HCT116 (cell line): ENCODE data around the gene ZNF486. TPM values are rescaled to one million over a fixed set of nuclear protein-coding genes. Genes with fewer than 3 reads are reported as not detected.

Experiments
- ATAC-seq: fragments of 200-7000 bp; cut with Tn5 transposase; 2 replicates; pipeline ENCODE4 v1.9.1; 2020; ENCODE audit warnings: mild to moderate bottlenecking, moderate library complexity
- BruUV-seq: library from RNA; stranded (reverse); fragments of 400-500 nt; replicated peaks from 2 replicates; lab custom pipeline; 2021; lab: Mats Ljungman, UMichigan
- CTCF ChIA-PET: fragments of 300-600 bp; sonication (Branson Sonifier 250); formaldehyde crosslinking; loops from one replicate; lab custom pipeline; 2021; ENCODE audit warnings: antibody characterized with exemption; lab: Charles Lee
- POLR2A ChIA-PET: fragments of 300-600, 350-600 bp; sonication (Branson Sonifier 250); formaldehyde crosslinking; loops from one replicate; lab custom pipeline; 2021; ENCODE audit warnings: antibody characterized with exemption; lab: Charles Lee
- RAD21 ChIA-PET, 2 experiments: fragments of 300-600 bp; sonication (Branson Sonifier 250); formaldehyde crosslinking; loops; one replicate each; lab custom pipeline; 2023; ENCODE audit warnings: low total read pairs in 2 of 2; ENCODE audit not compliant: uncharacterized antibody in 2 of 2, unreplicated experiment in 2 of 2, low non-redundant PET in 1 of 2; lab: Charles Lee
- DNase-seq: peaks from one replicate; pipeline ENCODE4 v3.0.0-alpha.2; 2010; ENCODE audit warnings: low read depth, low spot score
- H2AFZ ChIP-seq: fragments of 200-600 bp; shearing (Covaris generic), sonication (generic); 2 replicates; pipeline ENCODE4 v1.6.1; 2017; ENCODE audit warnings: low read depth, mixed run types, mixed read lengths, antibody characterized with exemption, low read length; ENCODE audit not compliant: poor library complexity, severe bottlenecking
- H3K27ac ChIP-seq: 2 replicates; pipeline ENCODE4 v1.5.1; 2012; ENCODE audit warnings: low read depth, low read length
- H3K27me3 ChIP-seq: fragments of 200-600 bp; sonication (generic); 2 replicates; pipeline ENCODE4 v1.6.1; 2016; ENCODE audit warnings: mixed run types, low read length, mixed read lengths; ENCODE audit not compliant: insufficient read depth
- H3K36me3 ChIP-seq, 2 experiments: fragments of 200-500 bp in 1 of 2; fragments of 200-600 bp in 1 of 2; sonication (Bioruptor generic) in 1 of 2; sonication (generic) in 1 of 2; 2 replicates each; pipeline versions ENCODE4 v1.5.1 to v1.6.1; 2014 to 2016; ENCODE audit warnings: low read length in 2 of 2, inconsistent platforms in 1 of 2, mixed read lengths in 1 of 2, mixed run types in 1 of 2; ENCODE audit not compliant: insufficient read depth in 2 of 2, control insufficient read depth in 1 of 2
- H3K4me1 ChIP-seq, 2 experiments: fragments of 200-600 bp in 1 of 2; sonication (generic) in 1 of 2; 2 replicates each; pipeline versions ENCODE4 v1.5.1 to v1.6.1; 2012 to 2017; ENCODE audit warnings: low read length in 2 of 2, inconsistent platforms in 1 of 2, mild to moderate bottlenecking in 1 of 2, mixed read lengths in 1 of 2, mixed run types in 1 of 2, moderate library complexity in 1 of 2; ENCODE audit not compliant: insufficient read depth in 2 of 2, control insufficient read depth in 1 of 2
- H3K4me2 ChIP-seq: fragments of 200-600 bp; sonication (generic); 2 replicates; pipeline ENCODE4 v1.6.1; 2017; ENCODE audit warnings: mixed run types, low read length, mixed read lengths
- H3K4me3 ChIP-seq, 2 experiments: fragments of 200-600 bp in 1 of 2; sonication (generic) in 1 of 2; replicated peaks in 1 of 2; 2 replicates each; pipeline ENCODE4 v1.5.1; 2011 to 2016; ENCODE audit warnings: low read length in 2 of 2, control low read depth in 1 of 2, low read depth in 1 of 2, mild to moderate bottlenecking in 1 of 2, mixed read lengths in 1 of 2, mixed run types in 1 of 2
- H3K79me2 ChIP-seq: fragments of 200-600 bp; sonication (generic); 2 replicates; pipeline ENCODE4 v1.6.1; 2017; ENCODE audit warnings: mild to moderate bottlenecking, mixed run types, low read length, moderate library complexity, mixed read lengths; ENCODE audit not compliant: insufficient read depth
- H3K9ac ChIP-seq: fragments of 200-600 bp; sonication (generic); 2 replicates; pipeline ENCODE4 v1.6.1; 2016; ENCODE audit warnings: low read length, mixed read lengths
- H3K9me2 ChIP-seq: fragments of 200-600 bp; sonication (generic), shearing (Covaris generic); 2 replicates; pipeline ENCODE4 v1.6.1; 2017; ENCODE audit warnings: mixed run types, mild to moderate bottlenecking, moderate library complexity; ENCODE audit not compliant: insufficient read depth
- H3K9me3 ChIP-seq, 2 experiments: fragments of 200-500 bp in 1 of 2; fragments of 200-600 bp in 1 of 2; sonication (Bioruptor generic) in 1 of 2; sonication (generic) in 1 of 2; 2 replicates each; pipeline ENCODE4 v1.6.1; 2014 to 2017; ENCODE audit warnings: low read length in 2 of 2, mixed read lengths in 2 of 2, inconsistent platforms in 1 of 2, low read depth in 1 of 2, mild to moderate bottlenecking in 1 of 2, mixed run types in 1 of 2, moderate library complexity in 1 of 2; ENCODE audit not compliant: control insufficient read depth in 1 of 2, insufficient read depth in 1 of 2
- H4K20me1 ChIP-seq: fragments of 200-600 bp; sonication (generic), shearing (Covaris generic); 2 replicates; pipeline ENCODE4 v1.6.1; 2017; ENCODE audit warnings: mixed run types, mild to moderate bottlenecking, moderate library complexity; ENCODE audit not compliant: insufficient read depth
- EZH2phosphoT487 ChIP-seq: fragments of 200-600 bp; IDR thresholded peaks from 2 replicates; pipeline ENCODE4 v1.6.1; 2018; ENCODE audit warnings: antibody characterized with exemption, borderline replicate concordance
- FOSL1 ChIP-seq: IDR thresholded peaks from 2 replicates; pipeline ENCODE4 v1.6.1; 2012; ENCODE audit warnings: low read depth
- JUND ChIP-seq: IDR thresholded peaks from 2 replicates; pipeline ENCODE4 v1.6.1; 2012
- POLR2A ChIP-seq: IDR thresholded peaks from 2 replicates; pipeline ENCODE4 v1.7.0; 2011; ENCODE audit warnings: borderline replicate concordance; ENCODE audit not compliant: insufficient read depth, insufficient read length; ENCODE audit errors: extremely low read depth
- POLR2AphosphoS5 ChIP-seq: IDR thresholded peaks from 2 replicates; pipeline ENCODE4 v1.6.1; 2011; ENCODE audit warnings: mild to moderate bottlenecking, low read depth, low read length, moderate library complexity
- RAD21 ChIP-seq: IDR thresholded peaks from 2 replicates; pipeline ENCODE4 v1.6.1; 2012; ENCODE audit warnings: low read depth, mild to moderate bottlenecking
- SRF ChIP-seq: IDR thresholded peaks from 2 replicates; pipeline ENCODE4 v1.6.1; 2012; ENCODE audit warnings: low read depth
- TCF7L2 ChIP-seq: IDR thresholded peaks from 2 replicates; pipeline ENCODE4 v1.7.0; 2011; ENCODE audit warnings: borderline replicate concordance, inconsistent platforms; ENCODE audit not compliant: insufficient read depth, insufficient read length; ENCODE audit errors: extremely low read depth
- ZFX ChIP-seq: fragments of 450-650 bp; IDR thresholded peaks from 2 replicates; pipeline ENCODE4 v1.6.1; 2017
- ZNF274 ChIP-seq: fragments of 200-500 bp; sonication (Bioruptor generic); IDR thresholded peaks from 2 replicates; pipeline ENCODE4 v1.6.1; 2014; ENCODE audit warnings: mild to moderate bottlenecking, low read depth, low read length, inconsistent platforms
- intact Hi-C: fragments of 100-400 bp; cut with micrococcal nuclease; formaldehyde crosslinking; loops from 2 replicates; pipeline ENCODE4 v1.10.0; 2022
- total RNA-seq: library from RNA; stranded (reverse); gene quantifications from one replicate; pipeline ENCODE4 v1.2.1, GENCODE V29; 2021; ENCODE audit not compliant: unreplicated experiment
- TF ChIP-seq, protein P1 (sequence below): IDR thresholded peaks from 2 replicates; pipeline ENCODE4 v1.6.1; 2012
- TF ChIP-seq, protein P2 (sequence below): IDR thresholded peaks from 2 replicates; pipeline ENCODE4 v1.6.1; 2012; ENCODE audit warnings: low read depth
- TF ChIP-seq, protein P3 (sequence below): IDR thresholded peaks from 2 replicates; pipeline ENCODE4 v1.6.1; 2012
- TF ChIP-seq, protein P4 (sequence below), 3 experiments: fragments of 200-600 bp in 1 of 3; sonication (generic) in 1 of 3; IDR thresholded peaks in 2 of 3; conservative IDR thresholded peaks in 1 of 3; 2 replicates each; pipeline ENCODE4 v1.5.1; 2012 to 2017; ENCODE audit warnings: low read depth in 2 of 3, low read length in 2 of 3, antibody characterized with exemption in 1 of 3, borderline replicate concordance in 1 of 3, control low read depth in 1 of 3, mild to moderate bottlenecking in 1 of 3, mixed read lengths in 1 of 3, mixed run types in 1 of 3, moderate library complexity in 1 of 3; ENCODE audit not compliant: insufficient read depth in 1 of 3
- TF ChIP-seq, protein P5 (sequence below): IDR thresholded peaks from 2 replicates; pipeline ENCODE4 v1.6.1; 2011; ENCODE audit warnings: mild to moderate bottlenecking, low read length, moderate library complexity; ENCODE audit not compliant: insufficient replicate concordance; ENCODE audit errors: extremely low read depth

ZNF486 gene
- total RNA-seq, 1 experiment from 2014 or later: not detected

GRCh38 chr19:20182222-20182785, 15.3 kb downstream of the ZNF486 start (continued):
- TF ChIP-seq, protein P1, sequence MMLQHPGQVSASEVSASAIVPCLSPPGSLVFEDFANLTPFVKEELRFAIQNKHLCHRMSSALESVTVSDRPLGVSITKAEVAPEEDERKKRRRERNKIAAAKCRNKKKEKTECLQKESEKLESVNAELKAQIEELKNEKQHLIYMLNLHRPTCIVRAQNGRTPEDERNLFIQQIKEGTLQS: no peak
- TF ChIP-seq JUND (no peak), POLR2AphosphoS5 (no peak), TCF7L2 (no peak), ZFX (no peak)

DNA sequence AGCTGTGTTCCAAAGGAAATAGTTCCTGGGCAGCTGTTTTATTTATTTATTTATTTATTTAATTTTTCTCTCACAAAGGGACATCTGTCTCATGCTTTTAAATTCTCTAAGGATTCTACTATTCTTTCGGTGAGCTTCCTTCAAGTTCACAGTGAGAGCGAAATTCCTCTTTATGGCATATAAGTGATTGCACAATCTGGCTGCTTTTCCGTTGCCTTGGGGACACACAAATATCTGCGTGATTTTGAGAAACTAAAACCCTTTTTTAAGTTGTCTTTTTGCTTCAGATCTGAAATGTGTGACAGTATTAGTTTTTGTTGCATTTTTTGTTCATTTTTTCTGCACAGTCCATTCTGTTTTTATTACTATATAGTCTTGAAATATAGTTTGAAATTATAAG, 19.2 kb downstream of the ZNF486 start:
- H3K9me2 ChIP-seq: no peaks in the 10 kb centered on the region
- H3K9ac ChIP-seq: no peak overlapping the region
- no peak overlapping the region for H3K4me3 ChIP-seq
- H3K4me2 ChIP-seq: no peak overlapping the region
- ATAC-seq: no peak
- CTCF ChIA-PET: no interaction called here
- intact Hi-C loops: no loop called here
- DNase-seq: no peak
- H4K20me1 ChIP-seq: no peaks in the 10 kb centered on the region
- no peaks in the 10 kb centered on the region for H3K4me1 ChIP-seq
- H3K79me2 ChIP-seq: no peaks in the 10 kb centered on the region
- no peaks in the 10 kb centered on the region for H3K36me3 ChIP-seq
- peaks cover 4 to 8% of the 10 kb centered on the region in 2 experiments; a peak in 2 of 4 replicates for H3K9me3 ChIP-seq
- BruUV-seq: no TSS peak
- H3K27ac ChIP-seq: no peak overlapping the region
- H3K27me3 ChIP-seq: no peaks in the 10 kb centered on the region
- RAD21 ChIA-PET: no interaction called here
- H2AFZ ChIP-seq: no peak overlapping the region
- TF ChIP-seq, protein P2, sequence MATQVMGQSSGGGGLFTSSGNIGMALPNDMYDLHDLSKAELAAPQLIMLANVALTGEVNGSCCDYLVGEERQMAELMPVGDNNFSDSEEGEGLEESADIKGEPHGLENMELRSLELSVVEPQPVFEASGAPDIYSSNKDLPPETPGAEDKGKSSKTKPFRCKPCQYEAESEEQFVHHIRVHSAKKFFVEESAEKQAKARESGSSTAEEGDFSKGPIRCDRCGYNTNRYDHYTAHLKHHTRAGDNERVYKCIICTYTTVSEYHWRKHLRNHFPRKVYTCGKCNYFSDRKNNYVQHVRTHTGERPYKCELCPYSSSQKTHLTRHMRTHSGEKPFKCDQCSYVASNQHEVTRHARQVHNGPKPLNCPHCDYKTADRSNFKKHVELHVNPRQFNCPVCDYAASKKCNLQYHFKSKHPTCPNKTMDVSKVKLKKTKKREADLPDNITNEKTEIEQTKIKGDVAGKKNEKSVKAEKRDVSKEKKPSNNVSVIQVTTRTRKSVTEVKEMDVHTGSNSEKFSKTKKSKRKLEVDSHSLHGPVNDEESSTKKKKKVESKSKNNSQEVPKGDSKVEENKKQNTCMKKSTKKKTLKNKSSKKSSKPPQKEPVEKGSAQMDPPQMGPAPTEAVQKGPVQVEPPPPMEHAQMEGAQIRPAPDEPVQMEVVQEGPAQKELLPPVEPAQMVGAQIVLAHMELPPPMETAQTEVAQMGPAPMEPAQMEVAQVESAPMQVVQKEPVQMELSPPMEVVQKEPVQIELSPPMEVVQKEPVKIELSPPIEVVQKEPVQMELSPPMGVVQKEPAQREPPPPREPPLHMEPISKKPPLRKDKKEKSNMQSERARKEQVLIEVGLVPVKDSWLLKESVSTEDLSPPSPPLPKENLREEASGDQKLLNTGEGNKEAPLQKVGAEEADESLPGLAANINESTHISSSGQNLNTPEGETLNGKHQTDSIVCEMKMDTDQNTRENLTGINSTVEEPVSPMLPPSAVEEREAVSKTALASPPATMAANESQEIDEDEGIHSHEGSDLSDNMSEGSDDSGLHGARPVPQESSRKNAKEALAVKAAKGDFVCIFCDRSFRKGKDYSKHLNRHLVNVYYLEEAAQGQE: no peak
- TF ChIP-seq RAD21 (no peak), EZH2phosphoT487 (no peak), POLR2AphosphoS5 (no peak), ZNF274 (no peak), TCF7L2 (no peak), SRF (no peak), ZFX (no peak), POLR2A (no peak), FOSL1 (no peak)
- TF ChIP-seq, protein P3, sequence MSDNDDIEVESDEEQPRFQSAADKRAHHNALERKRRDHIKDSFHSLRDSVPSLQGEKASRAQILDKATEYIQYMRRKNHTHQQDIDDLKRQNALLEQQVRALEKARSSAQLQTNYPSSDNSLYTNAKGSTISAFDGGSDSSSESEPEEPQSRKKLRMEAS: no peak
- TF ChIP-seq, protein P4, sequence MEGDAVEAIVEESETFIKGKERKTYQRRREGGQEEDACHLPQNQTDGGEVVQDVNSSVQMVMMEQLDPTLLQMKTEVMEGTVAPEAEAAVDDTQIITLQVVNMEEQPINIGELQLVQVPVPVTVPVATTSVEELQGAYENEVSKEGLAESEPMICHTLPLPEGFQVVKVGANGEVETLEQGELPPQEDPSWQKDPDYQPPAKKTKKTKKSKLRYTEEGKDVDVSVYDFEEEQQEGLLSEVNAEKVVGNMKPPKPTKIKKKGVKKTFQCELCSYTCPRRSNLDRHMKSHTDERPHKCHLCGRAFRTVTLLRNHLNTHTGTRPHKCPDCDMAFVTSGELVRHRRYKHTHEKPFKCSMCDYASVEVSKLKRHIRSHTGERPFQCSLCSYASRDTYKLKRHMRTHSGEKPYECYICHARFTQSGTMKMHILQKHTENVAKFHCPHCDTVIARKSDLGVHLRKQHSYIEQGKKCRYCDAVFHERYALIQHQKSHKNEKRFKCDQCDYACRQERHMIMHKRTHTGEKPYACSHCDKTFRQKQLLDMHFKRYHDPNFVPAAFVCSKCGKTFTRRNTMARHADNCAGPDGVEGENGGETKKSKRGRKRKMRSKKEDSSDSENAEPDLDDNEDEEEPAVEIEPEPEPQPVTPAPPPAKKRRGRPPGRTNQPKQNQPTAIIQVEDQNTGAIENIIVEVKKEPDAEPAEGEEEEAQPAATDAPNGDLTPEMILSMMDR (IDR thresholded peaks at IDR 0.05 in 2 of 3, conservative IDR thresholded peaks at IDR 0.05 in 1 of 3; ENCODE audit: borderline replicate concordance in 1 of 3, insufficient read depth in 1 of 3, low read depth in 2 of 3, low read length in 2 of 3): no peak
- TF ChIP-seq, protein P5, sequence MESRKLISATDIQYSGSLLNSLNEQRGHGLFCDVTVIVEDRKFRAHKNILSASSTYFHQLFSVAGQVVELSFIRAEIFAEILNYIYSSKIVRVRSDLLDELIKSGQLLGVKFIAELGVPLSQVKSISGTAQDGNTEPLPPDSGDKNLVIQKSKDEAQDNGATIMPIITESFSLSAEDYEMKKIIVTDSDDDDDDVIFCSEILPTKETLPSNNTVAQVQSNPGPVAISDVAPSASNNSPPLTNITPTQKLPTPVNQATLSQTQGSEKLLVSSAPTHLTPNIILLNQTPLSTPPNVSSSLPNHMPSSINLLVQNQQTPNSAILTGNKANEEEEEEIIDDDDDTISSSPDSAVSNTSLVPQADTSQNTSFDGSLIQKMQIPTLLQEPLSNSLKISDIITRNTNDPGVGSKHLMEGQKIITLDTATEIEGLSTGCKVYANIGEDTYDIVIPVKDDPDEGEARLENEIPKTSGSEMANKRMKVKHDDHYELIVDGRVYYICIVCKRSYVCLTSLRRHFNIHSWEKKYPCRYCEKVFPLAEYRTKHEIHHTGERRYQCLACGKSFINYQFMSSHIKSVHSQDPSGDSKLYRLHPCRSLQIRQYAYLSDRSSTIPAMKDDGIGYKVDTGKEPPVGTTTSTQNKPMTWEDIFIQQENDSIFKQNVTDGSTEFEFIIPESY: no peak
- TF ChIP-seq, protein P1: no peak
- POLR2A ChIA-PET: no interaction called here
